SK-N-SH (cell line): Measurements from ENCODE around the gene XPA. TPM values are rescaled to one million over a fixed set of nuclear protein-coding genes. Genes with fewer than 3 reads are reported as not detected.
"Not testable (repeated sequence)": the region's sequence is repeated elsewhere in the genome, so short reads cannot be mapped to it uniquely, and the experiment has no call there.

Experiments
- CTCF ChIA-PET: fragments of 300-600, 350-600 bp; formaldehyde crosslinking; extraction: SDS; loops from one replicate; lab custom pipeline; 2021; lab: Yijun Ruan, JAX
- POLR2A ChIA-PET: fragments of 350-600 bp; sonication (Branson Sonifier 250); formaldehyde crosslinking; extraction: SDS; loops from one replicate; lab custom pipeline; 2020; ENCODE audit warnings: antibody characterized with exemption, inconsistent platforms; lab: Yijun Ruan, JAX
- DNase-seq: peaks from one replicate; pipeline ENCODE4 v3.0.0; 2012
- H2AFZ ChIP-seq: fragments of 200-600 bp; sonication (generic); 2 replicates; pipeline ENCODE4 v1.8.1; 2016; ENCODE audit warnings: antibody characterized with exemption, mild to moderate bottlenecking, low read depth
- H3F3A ChIP-seq: fragments of 200-600 bp; sonication (generic); replicated peaks from 2 replicates; pipeline ENCODE3; 2016; ENCODE audit warnings: antibody characterized with exemption, mild to moderate bottlenecking; ENCODE audit not compliant: insufficient read depth
- H3K27ac ChIP-seq, 2 experiments: fragments of 200-500 bp in 1 of 2; fragments of 200-600 bp in 1 of 2; sonication (Bioruptor generic) in 1 of 2; sonication (generic), shearing (Covaris generic) in 1 of 2; 2 replicates each; pipeline versions ENCODE4 v1.5.1 to v1.6.1; 2014 to 2016; ENCODE audit warnings: low read depth in 2 of 2, inconsistent platforms in 1 of 2, low read length in 1 of 2, mild to moderate bottlenecking in 1 of 2, mixed read lengths in 1 of 2
- H3K27me3 ChIP-seq: fragments of 200-600 bp; sonication (generic), shearing (Covaris generic); 2 replicates; pipeline ENCODE4 v1.6.1; 2016; ENCODE audit warnings: mixed run types; ENCODE audit not compliant: insufficient read depth
- H3K36me3 ChIP-seq, 2 experiments: fragments of 200-500 bp in 1 of 2; fragments of 200-600 bp in 1 of 2; sonication (Bioruptor generic) in 1 of 2; sonication (generic) in 1 of 2; replicated peaks in 1 of 2; 2 replicates each; pipeline versions ENCODE3 to v1.5.1; 2014 to 2016; ENCODE audit warnings: low read length in 1 of 2, mild to moderate bottlenecking in 1 of 2; ENCODE audit not compliant: insufficient read depth in 2 of 2, control insufficient read depth in 1 of 2
- H3K4me1 ChIP-seq, 2 experiments: fragments of 200-500 bp in 1 of 2; fragments of 200-600 bp in 1 of 2; sonication (Bioruptor generic) in 1 of 2; sonication (generic), shearing (Covaris generic) in 1 of 2; 2 replicates each; pipeline versions ENCODE4 v1.5.1 to v1.6.1; 2014 to 2016; ENCODE audit warnings: low read depth in 1 of 2, low read length in 1 of 2, mixed run types in 1 of 2; ENCODE audit not compliant: insufficient read depth in 2 of 2, control insufficient read depth in 1 of 2
- H3K4me2 ChIP-seq: fragments of 200-600 bp; sonication (generic), shearing (Covaris generic); 2 replicates; pipeline ENCODE4 v1.6.1; 2017; ENCODE audit warnings: mixed run types
- H3K4me3 ChIP-seq, 2 experiments: fragments of 200-500 bp in 1 of 2; fragments of 200-600 bp in 1 of 2; sonication (Bioruptor generic) in 1 of 2; sonication (generic), shearing (Covaris generic) in 1 of 2; 2 replicates each; pipeline versions ENCODE4 v1.5.1 to v1.8.1; 2014 to 2016; ENCODE audit warnings: low read depth in 2 of 2, inconsistent platforms in 1 of 2, low read length in 1 of 2, mild to moderate bottlenecking in 1 of 2, mixed read lengths in 1 of 2, moderate library complexity in 1 of 2
- H3K79me2 ChIP-seq: fragments of 200-600 bp; sonication (generic); 2 replicates; pipeline ENCODE4 v1.8.1; 2017; ENCODE audit warnings: mild to moderate bottlenecking; ENCODE audit not compliant: insufficient read depth
- H3K9ac ChIP-seq: fragments of 200-600 bp; sonication (generic); 2 replicates; pipeline ENCODE4 v1.6.1; 2017; ENCODE audit warnings: mixed run types
- H3K9me2 ChIP-seq: fragments of 200-600 bp; sonication (generic); 2 replicates; pipeline ENCODE4 v1.6.1; 2017; ENCODE audit warnings: mixed run types
- H3K9me3 ChIP-seq: fragments of 200-600 bp; sonication (generic); 2 replicates; pipeline ENCODE4 v1.6.1; 2017; ENCODE audit warnings: mixed run types, mild to moderate bottlenecking, moderate library complexity
- H4K20me1 ChIP-seq: fragments of 200-600 bp; sonication (generic); 2 replicates; pipeline ENCODE4 v1.6.1; 2017; ENCODE audit warnings: mild to moderate bottlenecking, mixed run types; ENCODE audit not compliant: insufficient read depth
- CHD2 ChIP-seq: fragments of 150-350 bp; IDR thresholded peaks from 2 replicates; pipeline ENCODE4 v1.6.1; 2018; ENCODE audit warnings: low read length; ENCODE audit not compliant: partially characterized antibody
- EP300 ChIP-seq, 2 experiments: IDR thresholded peaks; 2 replicates each; pipeline versions ENCODE4 v1.4.0 to v1.6.1; 2012; ENCODE audit warnings: borderline replicate concordance in 1 of 2, low read depth in 1 of 2, low read length in 1 of 2
- EZH2phosphoT487 ChIP-seq: fragments of 200-600 bp; sonication (generic); IDR thresholded peaks from 2 replicates; pipeline ENCODE4 v1.6.1; 2017; ENCODE audit warnings: low read depth, mixed run types, mild to moderate bottlenecking, antibody characterized with exemption, moderate library complexity, borderline replicate concordance
- FOSL2 ChIP-seq: IDR thresholded peaks from 2 replicates; pipeline ENCODE4 v1.4.0; 2012; ENCODE audit warnings: low read depth, mild to moderate bottlenecking, moderate library complexity, borderline replicate concordance
- GATA2 ChIP-seq: sonication (generic); formaldehyde crosslinking; IDR thresholded peaks from 2 replicates; pipeline ENCODE4 v1.5.0; 2020; ENCODE audit warnings: mild to moderate bottlenecking, missing genetic modification reagents
- MAX ChIP-seq: IDR thresholded peaks from 2 replicates; pipeline ENCODE4 v1.4.0; 2012; ENCODE audit warnings: low read depth
- MEF2A ChIP-seq: IDR thresholded peaks from 2 replicates; pipeline ENCODE4 v1.4.0; 2012; ENCODE audit warnings: low read depth, borderline replicate concordance
- NFIC ChIP-seq: IDR thresholded peaks from 2 replicates; pipeline ENCODE4 v1.4.0; 2012; ENCODE audit warnings: borderline replicate concordance
- NRF1 ChIP-seq: IDR thresholded peaks from 2 replicates; pipeline ENCODE4 v1.6.1; 2012; ENCODE audit warnings: low read depth, mild to moderate bottlenecking, low read length
- PBX3 ChIP-seq: IDR thresholded peaks from 2 replicates; pipeline ENCODE4; 2012
- RAD21 ChIP-seq: IDR thresholded peaks from 2 replicates; pipeline ENCODE4 v1.6.1; 2012; ENCODE audit warnings: mild to moderate bottlenecking, low read length
- RCOR1 ChIP-seq: fragments of 150-350 bp; IDR thresholded peaks from 2 replicates; pipeline ENCODE4 v1.6.1; 2017; ENCODE audit warnings: antibody characterized with exemption, low read length
- RXRA ChIP-seq: IDR thresholded peaks from 2 replicates; pipeline ENCODE4 v1.4.0; 2012; ENCODE audit warnings: low read depth, mild to moderate bottlenecking, borderline replicate concordance
- SIN3A ChIP-seq: IDR thresholded peaks from 2 replicates; pipeline ENCODE4 v1.6.1; 2012; ENCODE audit warnings: low read depth, mild to moderate bottlenecking, low read length, moderate library complexity, borderline replicate concordance
- SMC3 ChIP-seq: IDR thresholded peaks from 2 replicates; pipeline ENCODE4 v1.6.1; 2012; ENCODE audit warnings: low read depth, low read length, improper control_type of control experiment
- ZBTB33 ChIP-seq: IDR thresholded peaks from 2 replicates; pipeline ENCODE4 v1.4.0; 2012; ENCODE audit warnings: low read depth, borderline replicate concordance
- WGBS: methylation state at CpG from one replicate; pipeline ENCODE4 v1.1.6; 2017; ENCODE audit warnings: low lambda C conversion rate; 5-methylcytosine and 5-hydroxymethylcytosine counted together
- polyA plus RNA-seq, 3 experiments: library from polyadenylated mRNA; depleted of rRNA; stranded (reverse); fragments of >200 nt; gene quantifications; 2 replicates each; pipeline ENCODE4 v1.2.3, GENCODE V29; 2012
- TF ChIP-seq, protein P1 (sequence below): fragments of 200-600 bp; sonication (generic); IDR thresholded peaks from 2 replicates; pipeline ENCODE4 v1.6.1; 2017; ENCODE audit warnings: antibody characterized with exemption, mild to moderate bottlenecking, moderate library complexity

XPA gene
- polyA plus RNA-seq, 1 of the 3 experiments (the other 2 are of a cell fraction), result 3.3 TPM

- H2AFZ ChIP-seq, CTCF ChIA-PET, H3K27ac ChIP-seq, DNase-seq, H3K9ac ChIP-seq, H4K20me1 ChIP-seq, H3K9me3 ChIP-seq, H3K9me2 ChIP-seq, H3K4me1 ChIP-seq, POLR2A ChIA-PET, H3K27me3 ChIP-seq, H3K4me2 ChIP-seq, H3F3A ChIP-seq, H3K36me3 ChIP-seq, H3K79me2 ChIP-seq, H3K4me3 ChIP-seq: not testable (repeated sequence)
- WGBS, result 41% methylated on average over 7 of the region's 7 CpGs
Observed at GRCh38 chr9:97744025-97744424, 46.9 kb upstream of the XPA start.

DNA sequence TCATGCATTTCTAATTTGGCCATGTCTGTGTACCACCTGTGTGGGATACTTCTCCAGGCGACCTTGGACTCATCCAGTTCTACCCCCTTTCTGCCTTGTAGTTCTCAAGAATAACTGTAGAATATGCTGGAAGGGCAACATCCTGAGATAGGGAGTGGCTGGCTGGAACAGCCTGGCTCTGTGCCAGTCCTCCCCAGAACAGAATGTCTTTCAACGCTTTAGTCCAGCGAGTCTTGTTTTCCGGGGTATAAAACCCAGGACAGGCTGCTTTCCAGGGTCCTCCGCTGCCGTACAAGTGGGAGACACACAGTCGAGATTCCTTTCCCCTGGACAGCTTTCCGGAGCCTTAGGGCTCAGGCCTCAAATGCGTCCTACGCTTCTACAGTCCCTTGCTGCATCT is 45.4 kb upstream of the XPA start:
- no peak overlapping the region for H2AFZ ChIP-seq
- H4K20me1 ChIP-seq, result no peaks in the 10 kb centered on the region
- H3K4me2 ChIP-seq, result no peak overlapping the region
- no peaks in the 10 kb centered on the region for H3K79me2 ChIP-seq
- no peaks in the 10 kb centered on the region; a peak in 1 of 4 replicates for H3K4me1 ChIP-seq
- no peaks in the 10 kb centered on the region for H3F3A ChIP-seq
- DNase-seq, result no peak
- H3K9me2 ChIP-seq, result no peaks in the 10 kb centered on the region
- H3K4me3 ChIP-seq, result no peak overlapping the region
- H3K9ac ChIP-seq, result no peak overlapping the region
- 47% methylated on average over 8 of the region's 10 CpGs for WGBS
- no peak for TF ChIP-seq RAD21
- TF ChIP-seq RXRA, result no peak
- TF ChIP-seq, protein P1, sequence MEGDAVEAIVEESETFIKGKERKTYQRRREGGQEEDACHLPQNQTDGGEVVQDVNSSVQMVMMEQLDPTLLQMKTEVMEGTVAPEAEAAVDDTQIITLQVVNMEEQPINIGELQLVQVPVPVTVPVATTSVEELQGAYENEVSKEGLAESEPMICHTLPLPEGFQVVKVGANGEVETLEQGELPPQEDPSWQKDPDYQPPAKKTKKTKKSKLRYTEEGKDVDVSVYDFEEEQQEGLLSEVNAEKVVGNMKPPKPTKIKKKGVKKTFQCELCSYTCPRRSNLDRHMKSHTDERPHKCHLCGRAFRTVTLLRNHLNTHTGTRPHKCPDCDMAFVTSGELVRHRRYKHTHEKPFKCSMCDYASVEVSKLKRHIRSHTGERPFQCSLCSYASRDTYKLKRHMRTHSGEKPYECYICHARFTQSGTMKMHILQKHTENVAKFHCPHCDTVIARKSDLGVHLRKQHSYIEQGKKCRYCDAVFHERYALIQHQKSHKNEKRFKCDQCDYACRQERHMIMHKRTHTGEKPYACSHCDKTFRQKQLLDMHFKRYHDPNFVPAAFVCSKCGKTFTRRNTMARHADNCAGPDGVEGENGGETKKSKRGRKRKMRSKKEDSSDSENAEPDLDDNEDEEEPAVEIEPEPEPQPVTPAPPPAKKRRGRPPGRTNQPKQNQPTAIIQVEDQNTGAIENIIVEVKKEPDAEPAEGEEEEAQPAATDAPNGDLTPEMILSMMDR, result no peak
- no peak for TF ChIP-seq SMC3
- TF ChIP-seq MAX, result no peak
- no peak for TF ChIP-seq NRF1
- TF ChIP-seq SIN3A, result no peak
- no peaks in the 10 kb centered on the region for H3K36me3 ChIP-seq
- POLR2A ChIA-PET, result no interaction called here
- H3K27ac ChIP-seq, result no peak overlapping the region
- no peaks in the 10 kb centered on the region for H3K9me3 ChIP-seq
- CTCF ChIA-PET, result no interaction called here
- H3K27me3 ChIP-seq, result no peaks in the 10 kb centered on the region; the same call in 1 of the 2 replicates

GRCh38 chr9:97741947-97742346 is 44.8 kb upstream of the XPA start:
- DNase-seq, result no peak
- H3K79me2 ChIP-seq, result no peaks in the 10 kb centered on the region
- no peaks in the 10 kb centered on the region; the same call in 1 of the 2 replicates for H3K27me3 ChIP-seq
- no peak overlapping the region for H3K4me3 ChIP-seq
- no peaks in the 10 kb centered on the region for H3K36me3 ChIP-seq
- no peak overlapping the region for H3K27ac ChIP-seq
- CTCF ChIA-PET, result no interaction called here
- H3K9me2 ChIP-seq, result no peaks in the 10 kb centered on the region
- no peak overlapping the region for H3K4me2 ChIP-seq
- POLR2A ChIA-PET, result no interaction called here
- no peaks in the 10 kb centered on the region for H4K20me1 ChIP-seq
- 65% methylated on average over 6 of the region's 6 CpGs for WGBS
- H2AFZ ChIP-seq, result no peak overlapping the region
- TF ChIP-seq GATA2, result no peak
- TF ChIP-seq SIN3A, result no peak
- TF ChIP-seq MEF2A, result no peak
- TF ChIP-seq EZH2phosphoT487, result no peak
- TF ChIP-seq EP300 (IDR thresholded peaks at IDR 0.05; ENCODE audit: borderline replicate concordance in 1 of 2, low read depth in 1 of 2, low read length in 1 of 2), result no peak
- TF ChIP-seq RAD21, result no peak
- no peak for TF ChIP-seq NFIC
- TF ChIP-seq RCOR1, result no peak
- no peak for TF ChIP-seq ZBTB33
- no peak for TF ChIP-seq PBX3
- no peak for TF ChIP-seq CHD2
- no peak for TF ChIP-seq FOSL2
- TF ChIP-seq NRF1, result no peak
- no peaks in the 10 kb centered on the region for H3K9me3 ChIP-seq
- no peaks in the 10 kb centered on the region; a peak in 1 of 4 replicates for H3K4me1 ChIP-seq
- H3K9ac ChIP-seq, result no peak overlapping the region
- no peaks in the 10 kb centered on the region for H3F3A ChIP-seq
